ENCODE data around the gene ADAM22.
A peak's percentile ranks its signal among the peaks of the same experiment; 100 is the strongest.
"Not testable (repeated sequence)": the region's sequence is repeated elsewhere in the genome, so short reads cannot be mapped to it uniquely, and the experiment has no call there.

Gene ADAM22

GRCh38 chr7:88109612-88110011 lies 175.6 kb downstream of the ADAM22 start:
- DNase-seq (ENCODE audit: low read depth) = no peak

GRCh38 chr7:88111140-88111743 lies 177.2 kb downstream of the ADAM22 start:
- peak; percentile 49 for DNase-seq (ENCODE audit: low read depth)

DNA sequence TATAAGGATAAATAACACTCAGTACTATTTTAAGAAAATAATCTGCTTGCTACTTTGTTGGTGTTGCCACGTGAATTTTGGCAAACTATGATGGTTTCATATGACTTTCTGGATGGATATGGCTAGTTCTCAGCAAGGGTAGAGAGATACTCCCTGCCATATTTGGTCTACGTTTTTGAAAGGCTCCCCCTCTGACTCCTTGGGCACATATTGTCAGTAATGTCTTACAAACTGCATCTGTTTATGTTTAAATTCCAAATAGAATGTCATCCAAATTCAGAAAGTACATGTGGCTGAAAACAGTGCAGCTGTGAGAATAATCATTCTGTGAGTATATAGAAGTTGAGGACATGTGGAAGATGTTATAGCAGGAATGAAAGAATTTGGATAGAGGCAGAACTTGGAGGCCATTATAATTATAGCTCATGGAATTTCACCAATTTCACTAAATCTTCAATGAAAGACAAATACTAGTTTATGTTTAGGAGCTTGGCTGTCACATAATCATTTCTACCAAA lies 178.0 kb downstream of the ADAM22 start:
- DNase-seq (ENCODE audit: low read depth) = no peak

- DNase-seq (ENCODE audit: low read depth) = no peak
Observed at GRCh38 chr7:88115258-88115796, 181.3 kb downstream of the ADAM22 start.

DNA sequence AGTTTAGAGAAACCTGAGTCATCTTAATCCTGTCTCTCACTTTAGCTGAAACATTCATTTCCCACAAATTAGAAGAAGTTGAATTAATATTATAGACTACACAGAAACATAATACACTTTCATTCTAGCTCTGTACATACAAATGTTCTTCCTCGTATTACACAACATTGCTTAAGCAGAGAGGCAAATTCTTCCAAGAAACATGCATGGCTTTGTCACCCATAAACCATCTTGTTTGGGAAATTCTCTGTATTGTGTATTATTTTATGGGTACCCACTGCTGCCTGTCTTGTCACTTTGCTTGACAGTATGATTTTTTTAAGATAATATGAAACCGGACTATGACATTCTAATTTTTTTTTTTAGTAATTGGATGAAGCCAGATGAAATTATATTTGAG lies 181.8 kb downstream of the ADAM22 start:
- peak; percentile 11 for DNase-seq (ENCODE audit: low read depth)

DNA sequence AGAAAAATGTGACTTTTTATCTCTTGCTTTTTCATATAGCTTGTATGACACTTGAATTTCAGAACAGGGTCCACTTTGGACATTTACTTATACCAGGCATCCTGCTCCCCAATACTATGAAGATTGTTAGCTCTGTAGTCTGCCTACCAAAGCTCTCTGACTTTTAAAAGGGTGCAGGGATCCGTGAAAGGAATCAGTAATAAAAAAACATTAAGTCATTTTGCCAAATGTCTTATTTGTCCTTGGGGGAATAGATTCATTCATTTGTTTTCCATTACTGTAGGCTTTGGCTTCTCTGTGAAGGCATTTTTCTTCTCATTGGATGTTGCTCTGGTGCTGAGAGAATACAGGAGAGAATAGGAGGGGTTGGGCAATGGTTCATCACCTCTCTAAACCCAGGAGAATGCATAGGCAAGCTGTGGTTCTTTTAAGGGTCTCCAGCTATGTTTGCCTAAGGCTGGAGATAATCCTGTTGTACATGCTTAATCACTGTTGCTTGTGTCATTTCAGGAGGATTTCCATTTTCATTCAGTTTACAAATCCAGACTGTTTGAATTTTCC lies 182.3 kb downstream of the ADAM22 start:
- DNase-seq (ENCODE audit: low read depth) = no peak

DNA sequence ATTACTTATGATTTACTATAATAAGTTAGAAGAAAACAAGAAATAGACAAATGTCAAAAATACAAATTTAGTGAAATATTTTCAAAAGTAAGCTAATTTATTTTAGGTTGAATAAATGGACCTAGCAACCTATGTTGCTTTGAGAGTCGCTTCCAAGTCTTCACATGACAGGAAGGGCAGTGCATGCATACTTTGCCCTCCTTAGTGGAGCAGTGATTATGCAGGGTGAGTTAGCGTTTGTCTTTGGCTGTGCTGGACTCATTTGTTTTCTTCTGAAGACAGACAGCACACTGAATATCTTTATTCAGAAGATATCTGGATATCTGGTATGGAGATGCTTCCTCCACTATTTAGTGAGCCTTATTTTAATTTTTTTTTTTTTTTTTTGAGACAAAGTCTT lies 183.3 kb downstream of the ADAM22 start:
- no peak for DNase-seq (ENCODE audit: low read depth)

- no peak for DNase-seq (ENCODE audit: low read depth)
Observed at GRCh38 chr7:88121335-88121734, 187.3 kb downstream of the ADAM22 start.

- DNase-seq (ENCODE audit: low read depth) = no peak
Observed at GRCh38 chr7:88127637-88128290, 193.7 kb downstream of the ADAM22 start.

- no peak for DNase-seq (ENCODE audit: low read depth)
Observed at GRCh38 chr7:88132725-88133124, 198.7 kb downstream of the ADAM22 start.

DNA sequence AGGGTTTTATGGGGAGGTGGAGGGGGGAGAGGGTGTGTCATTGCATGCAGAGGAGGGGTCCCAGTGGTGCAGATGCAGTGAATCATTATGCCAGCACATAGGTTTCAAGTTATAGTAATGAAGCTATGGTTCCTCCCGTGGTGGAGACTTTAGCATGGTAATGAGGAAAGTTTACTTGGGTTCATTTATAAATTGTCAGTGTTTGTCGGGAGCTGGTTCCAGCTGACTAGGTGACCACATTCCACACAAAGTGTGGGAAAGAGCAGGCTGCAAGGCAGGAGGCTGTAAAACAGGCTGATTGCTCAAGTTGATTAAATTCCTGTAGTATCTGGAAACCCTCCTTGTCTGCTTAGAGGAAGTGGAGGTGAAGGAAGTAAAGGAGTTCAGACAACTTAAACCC lies 206.9 kb downstream of the ADAM22 start:
- DNase-seq (ENCODE audit: low read depth) = no peak

DNA sequence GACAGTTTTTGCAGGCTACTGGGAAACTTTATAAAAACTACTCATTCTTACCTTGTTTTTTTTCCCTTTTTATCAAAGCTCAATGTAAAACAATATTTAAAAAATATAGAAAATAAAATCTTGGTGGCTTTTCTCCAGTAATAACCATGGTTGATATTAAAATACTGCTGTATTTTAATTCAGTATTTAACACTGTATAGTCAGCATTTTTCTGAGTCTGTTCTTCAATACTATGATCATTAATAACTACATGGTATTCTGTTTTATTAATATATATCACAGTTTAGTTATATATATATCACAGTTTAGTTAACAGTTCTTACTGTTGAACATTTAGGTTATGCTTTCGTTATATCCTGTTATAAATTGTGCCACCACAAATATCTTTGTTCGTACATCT lies 207.4 kb downstream of the ADAM22 start:
- no peak for DNase-seq (ENCODE audit: low read depth)

GRCh38 chr7:88141953-88142352 lies 207.9 kb downstream of the ADAM22 start:
- DNase-seq (ENCODE audit: low read depth) = no peak

GRCh38 chr7:88146616-88147015 lies 212.6 kb downstream of the ADAM22 start:
- no peak for DNase-seq (ENCODE audit: low read depth)

- DNase-seq (ENCODE audit: low read depth) = no peak
Observed at GRCh38 chr7:88147341-88147740, 213.3 kb downstream of the ADAM22 start.

DNA sequence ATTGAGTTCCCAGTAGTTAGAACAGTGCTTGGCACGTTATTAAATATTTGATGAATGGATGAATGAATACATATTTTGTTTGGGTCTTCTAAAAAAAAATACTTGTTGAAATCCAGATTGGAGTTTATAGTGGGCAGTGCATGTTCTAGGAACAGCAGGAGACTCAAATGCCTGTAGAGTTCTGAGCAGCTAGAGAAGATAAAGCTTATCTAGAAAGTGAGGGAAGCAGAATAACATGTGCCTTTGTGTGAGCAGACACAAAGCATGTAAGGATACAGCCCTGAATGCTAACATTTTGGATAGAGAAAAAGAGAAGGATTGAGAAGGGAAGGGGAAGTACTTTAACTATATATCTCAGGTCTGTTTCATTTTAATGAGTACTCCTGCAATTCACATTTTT lies 213.9 kb downstream of the ADAM22 start:
- no peak for DNase-seq (ENCODE audit: low read depth)

DNA sequence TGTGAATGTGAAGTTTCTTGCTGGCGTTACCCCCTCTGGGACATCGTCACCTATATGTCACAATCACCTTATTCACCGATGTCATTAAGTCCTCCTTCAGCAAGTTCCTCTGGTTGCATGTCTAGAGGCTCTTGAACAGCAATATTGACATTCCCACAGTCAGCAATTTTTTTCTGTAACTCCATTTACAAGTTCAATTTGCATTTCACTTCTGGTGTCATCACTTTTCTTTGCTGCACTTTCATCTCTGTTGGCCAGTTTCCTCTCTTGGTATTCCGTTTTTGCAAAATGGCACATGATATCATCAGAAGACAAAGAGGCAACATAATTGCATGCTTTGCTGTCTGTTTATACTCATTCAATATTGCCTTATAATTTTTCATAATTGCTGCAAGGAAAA lies 216.0 kb downstream of the ADAM22 start:
- no peak for DNase-seq (ENCODE audit: low read depth)

DNA sequence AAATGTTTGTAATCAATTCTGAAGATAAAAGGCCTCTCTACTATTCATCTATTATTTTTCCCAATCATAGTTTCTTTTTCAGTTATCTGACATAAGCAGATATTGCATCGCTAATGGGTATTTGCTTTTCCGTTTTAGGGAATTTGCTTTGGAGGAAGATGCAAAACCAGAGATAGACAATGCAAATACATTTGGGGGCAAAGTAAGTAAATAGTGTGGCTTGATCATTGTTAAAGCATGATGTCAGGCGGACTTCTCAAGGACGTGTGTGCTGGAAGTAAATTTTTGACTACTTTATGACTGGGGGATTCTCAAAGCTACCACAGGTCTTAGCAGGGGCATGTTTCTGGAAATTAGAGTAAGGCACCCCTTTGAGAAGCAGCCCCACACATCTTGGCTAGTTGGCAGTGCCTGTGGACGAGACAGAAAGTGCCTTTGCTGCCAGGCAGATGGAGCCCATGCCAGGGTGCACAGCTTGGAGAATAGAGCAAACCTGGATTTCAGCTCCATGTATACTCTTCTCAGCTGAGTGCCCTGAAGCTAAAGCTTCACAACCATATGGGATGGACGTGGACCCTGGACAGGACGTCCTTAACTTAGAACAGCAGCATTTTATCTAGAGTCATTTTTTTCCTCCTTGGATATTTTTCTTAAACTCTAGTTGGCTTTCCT lies 217.2 kb downstream of the ADAM22 start:
- no peak for DNase-seq (ENCODE audit: low read depth)

- DNase-seq (ENCODE audit: low read depth) = no peak
Observed at GRCh38 chr7:88153378-88153777, 219.3 kb downstream of the ADAM22 start.

- DNase-seq (ENCODE audit: low read depth) = no peak
Observed at GRCh38 chr7:88155756-88156155, 221.7 kb downstream of the ADAM22 start.

DNA sequence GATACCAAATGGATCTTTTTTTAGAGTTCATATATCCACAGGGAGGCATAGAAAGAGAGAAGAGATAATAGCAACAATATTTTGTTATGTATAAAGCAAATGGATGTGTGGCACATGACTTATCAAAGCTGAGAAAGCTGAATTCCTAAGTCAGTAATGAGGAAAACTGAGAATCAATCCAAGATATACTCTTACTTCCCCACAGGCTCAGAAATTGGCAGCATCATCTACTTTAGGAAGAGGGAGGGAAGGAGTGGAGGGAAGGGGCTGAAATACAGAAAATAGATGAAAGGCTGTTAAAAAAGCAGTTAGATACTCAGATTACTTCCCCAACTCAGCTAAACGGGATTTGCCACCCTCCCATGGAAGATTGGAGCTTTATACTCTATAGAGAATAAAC lies 222.3 kb downstream of the ADAM22 start:
- DNase-seq (ENCODE audit: low read depth) = no peak

DNA sequence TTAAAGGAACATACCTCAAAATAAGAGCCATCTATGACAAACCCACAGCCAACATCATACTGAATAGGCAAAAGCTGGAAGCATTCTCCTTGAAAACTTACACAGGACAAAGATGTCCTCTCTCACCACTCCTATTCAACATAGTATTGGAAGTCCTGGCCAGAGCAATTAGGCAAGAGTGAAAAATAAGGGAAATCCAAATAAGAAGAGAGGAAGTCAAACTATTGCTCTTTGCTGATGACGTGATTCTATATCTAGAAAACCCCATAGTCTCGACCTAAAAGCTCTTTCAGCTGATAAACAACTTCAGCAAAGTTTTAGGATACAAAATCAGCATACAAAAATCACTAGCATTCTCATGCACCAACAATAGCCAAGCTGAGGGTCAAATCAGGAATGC lies 225.7 kb downstream of the ADAM22 start:
- DNase-seq (ENCODE audit: low read depth) = not testable (repeated sequence)

- DNase-seq (ENCODE audit: low read depth) = peak; percentile 6
Observed at GRCh38 chr7:88165697-88166096, 231.6 kb downstream of the ADAM22 start.
